IMR-90 (cell line): ENCODE data around the gene NGEF. TPM values are rescaled to one million over a fixed set of nuclear protein-coding genes. Genes with fewer than 3 reads are reported as not detected.

Experiments
- ATAC-seq: fragments of 200-7000 bp; cut with Tn5 transposase; 2 replicates; pipeline ENCODE4 v1.9.1; 2020; ENCODE audit warnings: low read depth, mild to moderate bottlenecking, moderate library complexity
- BruUV-seq: library from RNA; stranded (reverse); fragments of 400-500 nt; replicated peaks from 2 replicates; lab custom pipeline; 2021; lab: Mats Ljungman, UMichigan
- CTCF ChIA-PET: fragments of 300-600 bp; formaldehyde crosslinking; extraction: SDS; loops from one replicate; lab custom pipeline; 2021; ENCODE audit warnings: antibody characterized with exemption; lab: Yijun Ruan, JAX
- POLR2A ChIA-PET: fragments of 300-600 bp; sonication (Branson Sonifier 250); formaldehyde crosslinking; loops from one replicate; lab custom pipeline; 2022; ENCODE audit warnings: antibody characterized with exemption; ENCODE audit not compliant: unreplicated experiment; lab: Charles Lee
- DNase-seq: peaks from one replicate; pipeline ENCODE4 v3.0.0; 2013
- H2AFZ ChIP-seq: replicated peaks from 2 replicates; pipeline ENCODE3; 2013; ENCODE audit warnings: low read length, mild to moderate bottlenecking; ENCODE audit not compliant: poor library complexity
- H2AK5ac ChIP-seq: 2 replicates; pipeline ENCODE4 v1.6.1; 2013; ENCODE audit warnings: low read depth, low read length, inconsistent platforms
- H2AK9ac ChIP-seq: replicated peaks from 2 replicates; pipeline ENCODE3; 2013; ENCODE audit warnings: mild to moderate bottlenecking, low read depth, low read length, moderate library complexity; ENCODE audit not compliant: poor library complexity
- H2BK120ac ChIP-seq: 2 replicates; pipeline ENCODE4 v1.6.1; 2013; ENCODE audit warnings: low read depth, low read length, inconsistent platforms
- H2BK15ac ChIP-seq: 3 replicates; pipeline ENCODE4 v1.6.1; 2013; ENCODE audit warnings: low read depth, low read length, inconsistent platforms
- H2BK20ac ChIP-seq: 2 replicates; pipeline ENCODE4 v1.6.1; 2013; ENCODE audit warnings: low read depth, mild to moderate bottlenecking, inconsistent platforms, low read length, moderate library complexity
- H2BK5ac ChIP-seq: 2 replicates; pipeline ENCODE4 v1.6.1; 2013; ENCODE audit warnings: mild to moderate bottlenecking, low read depth, low read length, inconsistent platforms; ENCODE audit not compliant: poor library complexity, severe bottlenecking
- H3K14ac ChIP-seq: replicated peaks from 2 replicates; pipeline ENCODE4 v1.6.1; 2013; ENCODE audit warnings: low read depth, low read length, inconsistent platforms
- H3K18ac ChIP-seq: 2 replicates; pipeline ENCODE4 v1.6.1; 2013; ENCODE audit warnings: low read depth, low read length, control low read depth
- H3K23ac ChIP-seq: 2 replicates; pipeline ENCODE4 v1.6.1; 2013; ENCODE audit warnings: low read depth, low read length, inconsistent platforms
- H3K27ac ChIP-seq: 2 replicates; pipeline ENCODE4 v1.5.1; 2013; ENCODE audit warnings: mild to moderate bottlenecking, control low read depth, low read length; ENCODE audit not compliant: insufficient read depth
- H3K27me3 ChIP-seq: 2 replicates; pipeline ENCODE4 v1.6.1; 2013; ENCODE audit warnings: low read length; ENCODE audit not compliant: control insufficient read depth, insufficient read depth
- H3K36me3 ChIP-seq: 2 replicates; pipeline ENCODE4 v1.6.1; 2013; ENCODE audit warnings: low read length, mixed read lengths; ENCODE audit not compliant: control insufficient read depth, insufficient read depth
- H3K4ac ChIP-seq: 2 replicates; pipeline ENCODE4 v1.6.1; 2013; ENCODE audit warnings: low read depth, low read length, inconsistent platforms
- H3K4me1 ChIP-seq: 2 replicates; pipeline ENCODE4 v1.6.1; 2013; ENCODE audit warnings: low read length, mixed read lengths; ENCODE audit not compliant: control insufficient read depth, insufficient read depth
- H3K4me2 ChIP-seq: 2 replicates; pipeline ENCODE4 v1.6.1; 2013; ENCODE audit warnings: low read depth, mild to moderate bottlenecking, control low read depth, low read length, moderate library complexity
- H3K4me3 ChIP-seq: 2 replicates; pipeline ENCODE4 v1.5.1; 2013; ENCODE audit warnings: low read depth, mild to moderate bottlenecking, control low read depth, low read length, moderate library complexity; ENCODE audit not compliant: insufficient read depth
- H3K56ac ChIP-seq: 2 replicates; pipeline ENCODE4 v1.6.1; 2013; ENCODE audit warnings: low read length, inconsistent platforms; ENCODE audit not compliant: insufficient read depth; ENCODE audit errors: extremely low read depth
- H3K79me1 ChIP-seq, 2 experiments: 2 replicates each; pipeline ENCODE4 v1.6.1; 2013; ENCODE audit warnings: low read length in 2 of 2, inconsistent platforms in 1 of 2, low read depth in 1 of 2
- H3K9ac ChIP-seq: 2 replicates; pipeline ENCODE4 v1.6.1; 2013; ENCODE audit warnings: low read depth, low read length, control low read depth
- H3K9me1 ChIP-seq: 2 replicates; pipeline ENCODE4 v1.6.1; 2013; ENCODE audit warnings: low read length, inconsistent platforms; ENCODE audit not compliant: insufficient read depth
- H3K9me3 ChIP-seq: 2 replicates; pipeline ENCODE4 v1.6.1; 2013; ENCODE audit warnings: low read length; ENCODE audit not compliant: control insufficient read depth, insufficient read depth
- H4K20me1 ChIP-seq: 2 replicates; pipeline ENCODE4 v1.6.1; 2013; ENCODE audit warnings: low read length, inconsistent platforms; ENCODE audit not compliant: insufficient read depth
- H4K5ac ChIP-seq: 2 replicates; pipeline ENCODE4 v1.6.1; 2013; ENCODE audit warnings: mild to moderate bottlenecking, low read depth, low read length, control low read depth
- H4K8ac ChIP-seq, 2 experiments: 2 replicates each; pipeline ENCODE4 v1.6.1; 2013; ENCODE audit warnings: low read depth in 2 of 2, low read length in 2 of 2, control low read depth in 1 of 2, inconsistent platforms in 1 of 2
- H4K91ac ChIP-seq: 2 replicates; pipeline ENCODE4 v1.6.1; 2013; ENCODE audit warnings: low read depth, low read length, inconsistent platforms; ENCODE audit not compliant: insufficient read depth
- CEBPB ChIP-seq: IDR thresholded peaks from 2 replicates; pipeline ENCODE4 v1.6.1; 2012; ENCODE audit warnings: low read depth, low read length, improper control_type of control experiment
- MXI1 ChIP-seq: IDR thresholded peaks from 2 replicates; pipeline ENCODE4 v1.6.1; 2012; ENCODE audit warnings: low read depth, mild to moderate bottlenecking, low read length, moderate library complexity, borderline replicate concordance
- SMC3 ChIP-seq: fragments of 150-350 bp; IDR thresholded peaks from 2 replicates; pipeline ENCODE4 v1.6.1; 2016; ENCODE audit warnings: low read depth, mild to moderate bottlenecking, antibody characterized with exemption, low read length, moderate library complexity
- WGBS, 2 experiments: methylation state at CpG; one replicate each; pipeline versions ENCODE4 v1.1.5 to v1.1.7; 2013; ENCODE audit warnings: missing lambda C conversion rate in 2 of 2; ENCODE audit not compliant: insufficient read length in 1 of 2; ENCODE audit errors: extremely low coverage in 2 of 2; 5-methylcytosine and 5-hydroxymethylcytosine counted together
- dilution Hi-C: fragments of 300-500 bp; cut with HindIII; formaldehyde crosslinking; loops from one replicate; pipeline ENCODE4 v1.14.3; 2018; ENCODE audit warnings: low sequenced_read_pairs; ENCODE audit not compliant: unreplicated experiment
- in situ Hi-C: fragments of 300-500 bp; cut with MboI; formaldehyde crosslinking; loops from 3 replicates; pipeline ENCODE4 v1.14.3; 2019; ENCODE audit warnings: low sequenced_read_pairs, inconsistent platforms, mixed read lengths
- intact Hi-C: fragments of 100-400 bp; cut with micrococcal nuclease; formaldehyde crosslinking; loops from 2 replicates; pipeline ENCODE4 v1.10.0; 2022
- polyA plus RNA-seq, 3 experiments: library from polyadenylated mRNA; depleted of rRNA; stranded (reverse); fragments of >200 nt; gene quantifications; 2 replicates each; pipeline ENCODE4 v1.2.3, GENCODE V29; 2012; ENCODE audit warnings: low replicate concordance in 1 of 3
- total RNA-seq: library from RNA; depleted of rRNA; stranded (reverse); fragments of >200 nt; gene quantifications from 2 replicates; pipeline ENCODE4 v1.2.3, GENCODE V29; 2012

NGEF gene
- total and polyA plus RNA-seq, 2 of the 4 experiments (the other 2 are of a cell fraction) = 1.1 to 1.7 TPM

GRCh38 chr2:232880764-232881351, 132.2 kb downstream of the NGEF start:
- no peak overlapping the region for H2BK120ac ChIP-seq
- no peak overlapping the region for H3K56ac ChIP-seq
- no peak overlapping the region for H2BK15ac ChIP-seq
- no peak for TF ChIP-seq MXI1
- TF ChIP-seq CEBPB = no peak
- no peak for TF ChIP-seq SMC3
- H3K9ac ChIP-seq = no peak overlapping the region
- DNase-seq = no peak
- H2AK9ac ChIP-seq = no peak overlapping the region
- H3K9me1 ChIP-seq = no peaks in the 10 kb centered on the region
- ChIA-PET POLR2A (no interaction called here), CTCF (no interaction called here)
- H4K91ac ChIP-seq = no peak overlapping the region
- H3K4me2 ChIP-seq = no peak overlapping the region
- no peaks in the 10 kb centered on the region for H3K79me1 ChIP-seq
- no peak overlapping the region for H2AK5ac ChIP-seq
- H3K27me3 ChIP-seq = peaks cover 15% of the 10 kb centered on the region
- no peak overlapping the region for H2BK20ac ChIP-seq
- no peak overlapping the region for H3K4ac ChIP-seq
- intact Hi-C loops (no loop called here), dilution Hi-C loops (no loop called here), in situ Hi-C loops (no loop called here)
- H3K4me3 ChIP-seq = no peak overlapping the region
- H3K4me1 ChIP-seq = peaks cover 1% of the 10 kb centered on the region; the same call in 1 of the 2 replicates
- no TSS peak for BruUV-seq
- no peak overlapping the region for H3K27ac ChIP-seq
- H3K36me3 ChIP-seq = no peaks in the 10 kb centered on the region
- no peak overlapping the region for H4K5ac ChIP-seq
- no peak overlapping the region for H2AFZ ChIP-seq
- no CpG with 5 or more reads among the region's 17 CpGs for WGBS, 2 experiments
- H2BK5ac ChIP-seq = no peak overlapping the region
- H3K14ac ChIP-seq = no peak overlapping the region
- H3K9me3 ChIP-seq = no peaks in the 10 kb centered on the region
- ATAC-seq = no peak
- H4K8ac ChIP-seq = no peak overlapping the region
- no peaks in the 10 kb centered on the region; the same call in 1 of the 2 replicates for H4K20me1 ChIP-seq
- H3K18ac ChIP-seq = no peak overlapping the region
- H3K23ac ChIP-seq = no peak overlapping the region
